Pancreas (tissue), 10 donors: ENCODE measurements around the gene AUTS2. TPM values are rescaled to one million over a fixed set of nuclear protein-coding genes. Genes with fewer than 3 reads are reported as not detected.

ENCODE experiments used
- ATAC-seq, 4 donors: fragments of 200-7000 bp; cut with Tn5 transposase; one replicate each; pipeline versions ENCODE4 v1.8.0 to v1.9.1; 2020; ENCODE audit warnings: mild to moderate bottlenecking in 4 of 4, moderate library complexity in 4 of 4
- DNase-seq, 6 donors: peaks; one replicate each; pipeline ENCODE4 v3.0.0-alpha.2; 2020
- FAIRE-seq: peaks from 2 replicates; lab custom pipeline; 2012; peaks lifted over from hg19 to GRCh38; lab: Jason Lieb, UNC
- H3K27ac ChIP-seq, 4 donors: fragments of 200-600 bp; sonication (generic); 1 replicate in 3 of 4; 2 replicates in 1 of 4; pipeline versions ENCODE4 v1.5.0 to v1.8.0; 2020
- H3K27me3 ChIP-seq, 4 donors: fragments of 200-600 bp; one replicate each; pipeline ENCODE4 v1.8.0; 2021
- H3K36me3 ChIP-seq, 3 donors: fragments of 200-600 bp; sonication (generic) in 1 of 3; one replicate each; pipeline versions ENCODE4 v1.5.0 to v1.8.0; 2020 to 2021
- H3K4me1 ChIP-seq, 3 donors: fragments of 200-600 bp; one replicate each; pipeline ENCODE4 v1.8.0; 2021
- H3K4me3 ChIP-seq, 4 donors: fragments of 200-600 bp; sonication (generic) in 2 of 4; one replicate each; pipeline versions ENCODE4 v1.5.0 to v1.8.0; 2020 to 2021
- H3K9me3 ChIP-seq, 4 donors: fragments of 200-600 bp; one replicate each; pipeline ENCODE4 v1.8.0; 2021
- WGBS, 2 donors: extraction: QIAGEN DNeasy Blood & Tissue Kit; methylation state at CpG; one replicate each; pipeline ENCODE4 v1.1.7; 2013; 5-methylcytosine and 5-hydroxymethylcytosine counted together
- intact Hi-C, 3 donors: fragments of 100-400 bp; cut with DNase I; formaldehyde crosslinking; loops; one replicate each; pipeline versions ENCODE4 v1.11.1 to v1.14.2; 2022
- polyA plus RNA-seq, 2 donors: library from polyadenylated mRNA; stranded (reverse); fragments of 200-250 nt; gene quantifications; one replicate each; pipeline ENCODE4 v1.2.3, GENCODE V29; 2013
- total RNA-seq, 6 donors: library from RNA; stranded (reverse); fragmentation: NEBNext Ultra II Directional in 4 of 6; extraction: Animal tissue kit (Norgen Biotek cat#: 25700) in 4 of 6; gene quantifications; one replicate each; pipeline versions ENCODE4 v1.2.1 to v1.2.4, GENCODE V29; 2021 to 2023
- TF ChIP-seq, protein P1 (sequence below), 4 donors: fragments of 200-600 bp; sonication (generic) in 3 of 4; IDR thresholded peaks; one replicate each; pipeline versions ENCODE4 v1.5.0 to v1.8.0; 2021; ENCODE audit warnings: antibody characterized with exemption in 4 of 4
- donor health status: healthy with polysubstance abuse.
- donor health status: DM: no; HTN: no; CAD: no; lungs with moderate emphysema.
- donor health status: DM: no; HTN: no; CAD: no.
- donor health status: control.
- donor health status: control.
- donor health status: Bipolar disorder and iron deficiency.
- donor health status: DM: yes; HTN: yes; CAD: no.
- donor health status: DM: no; HTN: no; CAD: no.
- donor health status: DM: no; HTN: no; CAD: no.
- donor health status: DM: yes; HTN: yes; CAD: no.

The AUTS2 gene
- total and polyA plus RNA-seq, 8 donors: 5.8 to 16.8 (median 9.9) TPM

DNA sequence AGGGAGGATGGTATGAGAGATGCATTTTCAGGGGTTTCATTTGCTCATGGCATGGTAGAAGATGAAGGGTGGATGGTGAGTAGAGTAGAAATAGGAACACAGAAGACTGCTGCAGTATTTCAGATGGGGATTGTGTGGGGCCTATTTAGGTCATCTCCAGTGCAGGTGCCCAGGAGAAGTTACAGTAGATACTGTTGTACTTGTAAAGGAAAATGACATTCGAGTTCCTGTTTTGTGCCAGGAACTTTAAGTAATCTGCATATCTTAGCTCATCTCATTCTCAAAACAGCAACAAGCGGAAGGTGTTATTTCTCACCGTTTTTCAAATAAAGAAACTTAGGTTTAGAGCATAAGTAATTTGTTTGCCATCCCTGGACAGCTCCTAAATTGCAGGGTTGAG, 156.2 kb downstream of the AUTS2 start:
- TF ChIP-seq, protein P1, sequence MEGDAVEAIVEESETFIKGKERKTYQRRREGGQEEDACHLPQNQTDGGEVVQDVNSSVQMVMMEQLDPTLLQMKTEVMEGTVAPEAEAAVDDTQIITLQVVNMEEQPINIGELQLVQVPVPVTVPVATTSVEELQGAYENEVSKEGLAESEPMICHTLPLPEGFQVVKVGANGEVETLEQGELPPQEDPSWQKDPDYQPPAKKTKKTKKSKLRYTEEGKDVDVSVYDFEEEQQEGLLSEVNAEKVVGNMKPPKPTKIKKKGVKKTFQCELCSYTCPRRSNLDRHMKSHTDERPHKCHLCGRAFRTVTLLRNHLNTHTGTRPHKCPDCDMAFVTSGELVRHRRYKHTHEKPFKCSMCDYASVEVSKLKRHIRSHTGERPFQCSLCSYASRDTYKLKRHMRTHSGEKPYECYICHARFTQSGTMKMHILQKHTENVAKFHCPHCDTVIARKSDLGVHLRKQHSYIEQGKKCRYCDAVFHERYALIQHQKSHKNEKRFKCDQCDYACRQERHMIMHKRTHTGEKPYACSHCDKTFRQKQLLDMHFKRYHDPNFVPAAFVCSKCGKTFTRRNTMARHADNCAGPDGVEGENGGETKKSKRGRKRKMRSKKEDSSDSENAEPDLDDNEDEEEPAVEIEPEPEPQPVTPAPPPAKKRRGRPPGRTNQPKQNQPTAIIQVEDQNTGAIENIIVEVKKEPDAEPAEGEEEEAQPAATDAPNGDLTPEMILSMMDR (IDR thresholded peaks at IDR 0.05): no peak
- no peak for ATAC-seq
- H3K9me3 ChIP-seq: no peaks in the 10 kb centered on the region

DNA sequence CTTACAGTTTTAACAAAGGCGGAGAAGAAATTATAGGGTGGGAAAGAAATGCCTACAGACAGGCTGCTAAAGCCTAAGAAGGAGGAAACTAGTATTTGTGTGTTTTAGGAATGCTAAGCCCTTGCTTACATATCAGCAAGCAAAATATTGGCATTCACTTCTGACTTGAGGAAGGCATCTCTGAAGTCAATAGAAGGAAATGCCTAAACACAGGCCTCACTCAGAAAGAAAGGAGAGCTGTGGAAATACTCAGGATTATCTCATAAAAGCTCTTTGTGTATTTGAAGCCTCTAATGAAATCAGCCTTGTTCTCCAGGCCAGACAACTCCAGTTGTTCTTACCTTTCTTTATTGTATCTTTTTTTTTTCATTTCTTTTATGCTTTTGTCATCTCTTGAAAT, 158.0 kb downstream of the AUTS2 start:
- Histone ChIP-seq H3K36me3 (no peaks in the 10 kb centered on the region), H3K27me3 (no peaks in the 10 kb centered on the region), H3K27ac (no peak overlapping the region), H3K9me3 (no peaks in the 10 kb centered on the region), H3K4me3 (no peak overlapping the region), H3K4me1 (no peaks in the 10 kb centered on the region)
- no peak for DNase-seq
- no peak for ATAC-seq
- TF ChIP-seq, protein P1 (IDR thresholded peaks at IDR 0.05): no peak
- intact Hi-C loops: no loop called here
- 88 to 91% methylated on average over 1 of the region's 1 CpG for WGBS, 2 donors
- no peak for FAIRE-seq

More for the DNA sequence above, 156.2 kb downstream of the AUTS2 start:
- no peak overlapping the region for H3K4me3 ChIP-seq
- no peaks in the 10 kb centered on the region for H3K27me3 ChIP-seq
- no peaks in the 10 kb centered on the region for H3K36me3 ChIP-seq
- intact Hi-C loops: no loop called here
- FAIRE-seq (no peak), DNase-seq (no peak)
- 78 to 80% methylated on average over 3 of the region's 3 CpGs for WGBS, 2 donors
- no peaks in the 10 kb centered on the region for H3K4me1 ChIP-seq
- no peak overlapping the region for H3K27ac ChIP-seq

DNA sequence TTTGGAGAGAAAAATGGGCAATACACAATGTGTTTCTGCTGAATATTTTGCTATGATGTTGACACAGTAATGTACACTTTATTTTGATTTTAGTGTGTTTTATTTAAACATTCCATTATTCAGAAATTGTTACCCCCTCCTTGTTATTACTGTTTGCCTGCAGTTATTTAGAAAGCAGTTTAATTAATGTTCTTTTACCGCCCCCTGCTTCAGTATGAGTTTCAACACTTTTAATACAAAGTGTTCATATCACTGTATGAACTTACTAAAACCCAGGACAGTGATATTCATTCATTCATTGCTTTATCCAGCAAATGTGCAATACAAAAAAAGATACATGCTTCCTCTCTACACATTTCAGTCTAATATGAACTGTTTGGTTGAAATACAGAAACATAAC, 159.3 kb downstream of the AUTS2 start:
- TF ChIP-seq, protein P1 (IDR thresholded peaks at IDR 0.05): no peak
- no peaks in the 10 kb centered on the region for H3K4me1 ChIP-seq
- ATAC-seq: no peak
- no peak for DNase-seq
- no peak overlapping the region for H3K4me3 ChIP-seq
- no peak for FAIRE-seq
- intact Hi-C loops: no loop called here
- no peaks in the 10 kb centered on the region for H3K36me3 ChIP-seq
- WGBS, 2 donors: 68 to 77% methylated on average over 1 of the region's 1 CpG
- H3K27me3 ChIP-seq: no peaks in the 10 kb centered on the region
- H3K9me3 ChIP-seq: no peaks in the 10 kb centered on the region
- H3K27ac ChIP-seq: no peak overlapping the region

DNA sequence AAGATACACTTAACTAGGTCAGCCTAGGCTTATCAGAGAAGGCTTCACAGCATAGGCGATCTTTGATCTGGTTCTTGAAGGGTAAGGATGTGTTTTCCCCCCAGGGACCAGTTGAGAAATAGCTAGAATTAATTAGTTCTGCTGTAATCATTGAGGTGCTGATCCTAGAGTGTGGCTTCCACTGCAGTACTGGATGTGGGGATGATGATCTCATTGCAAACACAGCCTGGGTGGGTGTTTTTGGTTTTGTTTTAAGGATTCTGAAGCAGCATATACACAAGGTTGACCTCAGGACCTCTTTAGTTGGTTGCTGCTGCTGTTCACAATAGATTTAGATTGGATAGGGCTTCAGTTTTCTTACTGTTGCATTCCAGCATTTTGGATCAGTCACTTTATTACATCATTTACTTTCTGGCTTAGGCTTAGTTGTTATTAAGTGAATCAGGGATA, 159.7 kb downstream of the AUTS2 start:
- no peak overlapping the region for H3K4me3 ChIP-seq
- no peak overlapping the region for H3K27ac ChIP-seq
- TF ChIP-seq, protein P1 (IDR thresholded peaks at IDR 0.05): no peak
- DNase-seq (no peak), ATAC-seq (no peak), FAIRE-seq (no peak)
- intact Hi-C loops: no loop called here
- no peaks in the 10 kb centered on the region for H3K27me3 ChIP-seq
- H3K36me3 ChIP-seq: no peaks in the 10 kb centered on the region
- H3K4me1 ChIP-seq: no peaks in the 10 kb centered on the region
- no peaks in the 10 kb centered on the region for H3K9me3 ChIP-seq
- 37 to 44% methylated on average over 1 of the region's 1 CpG for WGBS, 2 donors

DNA sequence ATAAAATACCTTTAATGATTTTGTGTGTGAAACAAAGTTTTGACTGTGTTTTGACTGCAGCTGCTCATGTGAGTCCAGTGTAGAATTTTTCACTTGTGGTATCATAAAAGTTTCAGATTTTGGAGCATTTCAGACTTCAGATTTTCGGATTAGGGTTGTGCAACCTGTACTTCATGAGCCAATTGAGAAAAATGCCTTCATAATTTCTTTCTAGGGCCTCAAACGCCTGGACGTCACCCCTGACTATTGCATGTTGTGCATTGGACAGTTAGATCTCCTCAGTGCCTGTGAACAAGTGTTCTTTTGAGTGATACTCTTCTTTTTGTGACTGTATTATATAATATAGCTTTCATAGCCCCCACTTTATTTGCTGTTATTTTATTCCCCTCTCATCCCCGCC, 161.1 kb downstream of the AUTS2 start:
- 65 to 88% methylated on average over 3 to 4 of the region's 4 CpGs for WGBS, 2 donors
- Histone ChIP-seq H3K4me3 (no peak overlapping the region), H3K4me1 (no peaks in the 10 kb centered on the region), H3K27me3 (no peaks in the 10 kb centered on the region), H3K36me3 (no peaks in the 10 kb centered on the region), H3K27ac (no peak overlapping the region), H3K9me3 (no peaks in the 10 kb centered on the region)
- no peak for ATAC-seq
- intact Hi-C loops: no loop called here
- TF ChIP-seq, protein P1 (IDR thresholded peaks at IDR 0.05): no peak
- no peak for FAIRE-seq
- DNase-seq: no peak
